ENCODE results near the gene AQP6. TPM values are rescaled to one million over a fixed set of nuclear protein-coding genes. Genes with fewer than 3 reads are reported as not detected.

AQP6 gene
- total and polyA plus RNA-seq, 10 of the 15 experiments (the other 5 are each of a cell fraction or from before 2014, with no cell fraction given) = not detected

- Histone ChIP-seq H3K9ac (ENCODE audit: control insufficient read depth, insufficient read depth, low read length) (no peak overlapping the region), H3K4me2 (ENCODE audit: control insufficient read depth, insufficient read depth) (no peak overlapping the region), H4K20me1 (ENCODE audit: control insufficient read depth, insufficient read depth) (no peaks in the 10 kb centered on the region), H2AFZ (ENCODE audit: control insufficient read depth, low read depth, low read length) (no peak overlapping the region), H3K4me1 (ENCODE audit: control insufficient read depth, insufficient read depth, low read length) (peaks cover 10% of the 10 kb centered on the region; the same call in 1 of the 2 replicates), H3K27ac (ENCODE audit: control insufficient read depth, insufficient read depth) (no peak overlapping the region), H3K36me3 (ENCODE audit: control insufficient read depth in 2 of 2, insufficient read depth in 2 of 2, low read length in 1 of 2) (peaks cover 5 to 44% of the 10 kb centered on the region in 2 experiments; a peak in 3 of 4 replicates), H3K9me3 (replicated peaks; ENCODE audit: control insufficient read depth, insufficient read depth, low read length) (no peaks in the 10 kb centered on the region), H3K4me3 (no peak overlapping the region), H3K27me3 (replicated peaks in 1 of 2; ENCODE audit: control insufficient read depth in 2 of 2, insufficient read depth in 2 of 2, low read length in 1 of 2) (no peaks in the 10 kb centered on the region), H3K79me2 (ENCODE audit: control insufficient read depth, insufficient read depth, low read length) (peaks cover 6% of the 10 kb centered on the region)
- DNase-seq (ENCODE audit: low read depth, low spot score) = no peak
- no peak for ATAC-seq
- intact Hi-C loops (cut with micrococcal nuclease; ENCODE audit: unreplicated experiment) (no loop called here), in situ Hi-C loops (cut with MboI) (no loop called here)
- no TSS peak for BruUV-seq (replicated peaks)
- FAIRE-seq = no peak
- ChIA-PET RAD21 (ENCODE audit: unreplicated experiment) (no interaction called here), SMC1A (ENCODE audit: uncharacterized antibody, unreplicated experiment) (interaction anchor here (0.7 to 2.7 kb wide), 2 partner anchors 10 to 23 kb away, joined by 3 to 9 read pairs; no protein-coding TSS in a partner anchor), POLR2A (interaction anchor here (0.6 to 1.2 kb wide), 4 partner anchors 10 to 63 kb away, joined by 3 to 5 read pairs (median 4); no protein-coding TSS in a partner anchor), CTCF (interaction anchor here (0.5 to 1.6 kb wide), 11 partner anchors 10 to 1080 kb away, joined by 3 to 7 read pairs (median 4); partner anchors contain the start of gene CSRNP2)
- WGBS (ENCODE audit: insufficient coverage, insufficient replicate concordance, low lambda C conversion rate, missing lambda C conversion rate) = 91% methylated on average over 2 of the region's 2 CpGs
- no peak for TF ChIP-seq ETV6 (conservative IDR thresholded peaks at IDR 0.05 in 1 of 2, IDR thresholded peaks at IDR 0.05 in 1 of 2; ENCODE audit: borderline replicate concordance in 1 of 2, low read depth in 1 of 2)
- no peak for TF ChIP-seq TCF7 (IDR thresholded peaks at IDR 0.05; ENCODE audit: borderline replicate concordance)
- no peak for TF ChIP-seq BCL3 (IDR thresholded peaks at IDR 0.05; ENCODE audit: borderline replicate concordance, insufficient read depth, low read depth, low read length, poor library complexity, severe bottlenecking)
- TF ChIP-seq POLR2AphosphoS5 (IDR thresholded peaks at IDR 0.05; ENCODE audit: low read length) = no peak
- no peak for TF ChIP-seq TBL1XR1 (IDR thresholded peaks at IDR 0.05; ENCODE audit: low read depth, low read length)
- no peak for TF ChIP-seq HDAC2 (IDR thresholded peaks at IDR 0.05)
- TF ChIP-seq ATF2 (IDR thresholded peaks at IDR 0.05; ENCODE audit: low read length) = no peak
- TF ChIP-seq ZBTB40 (IDR thresholded peaks at IDR 0.05; ENCODE audit: borderline replicate concordance) = no peak
- TF ChIP-seq WRNIP1 (IDR thresholded peaks at IDR 0.05; ENCODE audit: borderline replicate concordance, low read depth, low read length) = no peak
- TF ChIP-seq YBX1 (IDR thresholded peaks at IDR 0.05) = no peak
- TF ChIP-seq NFXL1 (IDR thresholded peaks at IDR 0.05; ENCODE audit: borderline replicate concordance) = no peak
- no peak for TF ChIP-seq ASH2L (IDR thresholded peaks at IDR 0.05; ENCODE audit: borderline replicate concordance, low read depth)
- no peak for TF ChIP-seq SIN3A (IDR thresholded peaks at IDR 0.05; ENCODE audit: low read depth, low read length)
- TF ChIP-seq CHD4 (IDR thresholded peaks at IDR 0.05) = no peak
- no peak for TF ChIP-seq IRF5 (IDR thresholded peaks at IDR 0.05; ENCODE audit: borderline replicate concordance)
- no peak for TF ChIP-seq RBBP5 (conservative IDR thresholded peaks at IDR 0.05)
- TF ChIP-seq MEF2A (IDR thresholded peaks at IDR 0.05; ENCODE audit: insufficient read depth, low read depth, low read length) = no peak
Observed at GRCh38 chr12:50003595-50003994, 30.8 kb downstream of the AQP6 start.
